AG10803 (cell line): ENCODE measurements around the gene ULK1.
A peak's percentile ranks its signal among the peaks of the same experiment; 100 is the strongest.

Source experiments
- DNase-seq: peaks from one replicate; pipeline ENCODE4 v3.0.0; 2010; ENCODE audit warnings: low read depth
- H3K4me3 ChIP-seq: 2 replicates; pipeline ENCODE4 v1.5.1; 2011; ENCODE audit warnings: mild to moderate bottlenecking, low read length, control low read depth
- TF ChIP-seq, protein P1 (sequence below): conservative IDR thresholded peaks from 2 replicates; pipeline ENCODE4 v1.5.1; 2011; ENCODE audit warnings: mild to moderate bottlenecking, low read length, control low read depth, inconsistent platforms

The ULK1 gene

DNA sequence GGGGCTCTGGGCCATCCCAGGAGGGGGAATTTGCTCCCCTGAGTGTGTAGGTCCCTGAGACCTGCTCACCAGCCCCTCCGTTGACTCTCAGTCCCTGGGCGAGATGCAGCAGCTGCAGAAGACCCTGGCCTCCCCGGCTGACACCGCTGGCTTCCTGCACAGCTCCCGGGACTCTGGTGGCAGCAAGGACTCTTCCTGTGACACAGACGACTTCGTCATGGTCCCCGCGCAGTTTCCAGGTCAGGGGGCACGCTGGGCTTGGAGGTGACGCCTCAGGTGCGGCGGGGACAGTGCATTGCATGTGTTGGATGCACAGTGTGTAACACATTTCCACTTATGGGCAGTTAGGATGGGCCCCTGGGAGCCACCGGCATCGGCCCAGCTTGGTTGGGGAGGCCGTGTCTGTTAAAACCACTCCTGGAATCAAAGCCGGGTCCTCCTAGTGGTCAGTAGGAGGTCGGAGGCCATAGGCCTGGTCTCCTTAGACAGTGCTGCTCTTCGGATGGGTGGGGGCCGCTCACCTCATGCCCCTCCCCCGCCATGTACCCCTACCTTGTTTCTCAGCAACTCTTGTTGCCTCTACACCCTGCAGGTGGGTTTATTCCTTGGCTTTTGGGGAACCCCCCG, 17.5 kb downstream of the ULK1 start:
- no peak for DNase-seq
- TF ChIP-seq, protein P1, sequence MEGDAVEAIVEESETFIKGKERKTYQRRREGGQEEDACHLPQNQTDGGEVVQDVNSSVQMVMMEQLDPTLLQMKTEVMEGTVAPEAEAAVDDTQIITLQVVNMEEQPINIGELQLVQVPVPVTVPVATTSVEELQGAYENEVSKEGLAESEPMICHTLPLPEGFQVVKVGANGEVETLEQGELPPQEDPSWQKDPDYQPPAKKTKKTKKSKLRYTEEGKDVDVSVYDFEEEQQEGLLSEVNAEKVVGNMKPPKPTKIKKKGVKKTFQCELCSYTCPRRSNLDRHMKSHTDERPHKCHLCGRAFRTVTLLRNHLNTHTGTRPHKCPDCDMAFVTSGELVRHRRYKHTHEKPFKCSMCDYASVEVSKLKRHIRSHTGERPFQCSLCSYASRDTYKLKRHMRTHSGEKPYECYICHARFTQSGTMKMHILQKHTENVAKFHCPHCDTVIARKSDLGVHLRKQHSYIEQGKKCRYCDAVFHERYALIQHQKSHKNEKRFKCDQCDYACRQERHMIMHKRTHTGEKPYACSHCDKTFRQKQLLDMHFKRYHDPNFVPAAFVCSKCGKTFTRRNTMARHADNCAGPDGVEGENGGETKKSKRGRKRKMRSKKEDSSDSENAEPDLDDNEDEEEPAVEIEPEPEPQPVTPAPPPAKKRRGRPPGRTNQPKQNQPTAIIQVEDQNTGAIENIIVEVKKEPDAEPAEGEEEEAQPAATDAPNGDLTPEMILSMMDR, result 0 out of 2 replicates have a peak, but pooled peaks have one; percentile 11
- H3K4me3 ChIP-seq, result no peak overlapping the region

DNA sequence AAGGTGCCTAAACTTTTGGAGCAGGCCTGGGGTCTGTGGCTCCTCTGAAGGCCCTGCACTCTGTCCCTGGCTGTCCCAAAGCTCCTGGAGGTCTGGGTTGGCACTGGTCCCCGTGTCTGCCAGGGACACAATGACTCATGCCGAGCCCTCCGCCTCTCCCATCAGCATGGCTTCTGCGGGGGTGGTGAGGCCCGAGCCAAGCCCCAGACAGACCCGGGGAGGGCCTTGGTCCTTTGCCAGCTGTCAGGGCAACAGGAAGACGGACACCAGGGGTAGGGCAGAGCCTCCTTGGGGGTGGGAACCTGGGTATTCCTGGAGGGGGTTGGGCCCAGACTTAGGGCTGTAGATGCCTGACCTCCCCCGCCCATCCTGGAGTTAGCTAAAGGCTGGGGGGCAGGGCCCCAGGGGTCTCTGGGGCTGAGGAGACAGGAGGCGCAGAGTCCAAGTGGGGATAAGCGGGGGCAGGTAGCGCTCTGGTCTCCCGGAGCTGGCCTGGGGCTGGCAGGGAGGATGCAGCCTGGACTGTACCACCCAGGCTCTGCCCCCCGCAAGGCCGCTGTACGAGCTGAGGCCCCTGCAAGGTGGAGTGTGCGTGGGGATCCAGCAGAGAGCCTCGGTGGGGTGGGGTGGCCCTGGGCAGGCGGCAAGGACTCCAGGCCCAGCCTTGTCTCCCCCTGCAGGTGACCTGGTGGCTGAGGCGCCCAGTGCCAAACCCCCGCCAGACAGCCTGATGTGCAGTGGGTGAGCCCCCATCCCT, 18.3 kb downstream of the ULK1 start:
- TF ChIP-seq, protein P1, result no peak
- peak; percentile 80 for DNase-seq
- no peak overlapping the region for H3K4me3 ChIP-seq

DNA sequence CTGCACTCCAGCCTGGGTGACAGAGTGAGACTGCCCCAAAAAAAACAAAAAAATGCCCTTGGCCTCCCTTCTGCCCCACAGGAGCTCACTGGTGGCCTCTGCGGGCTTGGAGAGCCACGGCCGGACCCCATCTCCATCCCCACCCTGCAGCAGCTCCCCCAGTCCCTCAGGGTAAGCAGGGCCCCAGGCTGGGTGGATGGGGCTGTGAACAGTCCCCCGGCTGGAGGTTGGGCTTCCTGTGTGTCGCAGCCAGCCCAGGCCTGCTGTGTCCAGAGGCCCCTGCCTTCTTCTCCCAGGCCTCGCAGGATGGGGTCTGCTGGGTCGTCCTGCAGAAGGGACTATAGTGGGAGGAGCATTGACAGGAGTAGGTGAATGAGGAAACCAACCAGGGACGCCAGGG, 19.2 kb downstream of the ULK1 start:
- DNase-seq, result no peak
- TF ChIP-seq, protein P1, result no peak
- no peak overlapping the region for H3K4me3 ChIP-seq

DNA sequence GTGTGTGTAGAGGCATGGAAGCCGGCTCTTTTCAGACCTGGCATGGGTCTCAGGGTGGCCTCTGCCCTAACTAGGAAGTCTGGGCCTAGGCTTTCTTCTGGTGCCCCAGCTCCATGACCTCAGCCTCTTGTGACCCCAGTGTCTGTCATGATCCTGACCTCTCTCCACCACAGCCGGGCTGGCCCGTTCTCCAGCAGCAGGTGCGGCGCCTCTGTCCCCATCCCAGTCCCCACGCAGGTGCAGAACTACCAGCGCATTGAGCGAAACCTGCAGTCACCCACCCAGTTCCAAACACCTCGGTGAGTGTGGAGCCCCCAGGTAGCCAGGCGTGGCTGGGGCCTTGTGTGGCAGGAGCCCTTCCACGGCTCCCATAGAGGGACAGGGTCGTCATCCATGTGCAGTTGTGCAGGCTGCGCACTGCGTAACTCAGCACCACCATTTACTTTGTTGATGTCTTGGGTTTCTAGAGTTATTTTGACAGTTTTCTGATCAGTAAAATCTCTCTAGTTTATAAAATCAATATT, 19.8 kb downstream of the ULK1 start:
- TF ChIP-seq, protein P1, result no peak
- DNase-seq, result no peak
- no peak overlapping the region for H3K4me3 ChIP-seq

DNA sequence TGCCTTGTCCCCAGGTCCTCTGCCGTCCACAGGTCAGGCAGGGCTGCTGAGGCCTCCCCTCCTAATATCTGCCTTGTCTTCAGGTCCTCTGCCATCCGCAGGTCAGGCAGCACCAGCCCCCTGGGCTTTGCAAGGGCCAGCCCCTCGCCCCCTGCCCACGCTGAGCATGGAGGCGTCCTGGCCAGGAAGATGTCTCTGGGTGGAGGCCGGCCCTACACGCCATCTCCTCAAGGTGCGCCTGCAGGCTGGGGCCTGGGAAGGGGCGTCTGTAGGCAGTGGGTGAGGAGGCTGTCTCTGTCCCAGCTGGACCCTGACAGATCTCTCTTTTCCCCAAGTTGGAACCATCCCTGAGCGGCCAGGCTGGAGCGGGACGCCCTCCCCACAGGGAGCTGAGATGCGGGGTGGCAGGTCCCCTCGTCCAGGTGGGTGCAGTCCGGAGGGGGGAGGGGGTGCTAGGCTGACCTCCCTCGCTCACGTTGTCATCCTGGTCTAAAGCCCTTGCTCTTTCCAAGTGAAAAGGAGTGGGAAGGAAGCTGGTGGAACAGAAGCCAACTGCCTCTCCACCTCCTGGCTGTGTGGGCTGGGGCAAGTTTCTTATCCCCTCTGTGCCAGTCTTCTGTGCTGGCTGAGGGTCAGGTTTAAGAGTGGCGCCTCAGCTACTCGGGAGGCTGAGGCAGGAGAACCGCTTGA, 20.7 kb downstream of the ULK1 start:
- H3K4me3 ChIP-seq, result no peak overlapping the region
- DNase-seq, result no peak

DNA sequence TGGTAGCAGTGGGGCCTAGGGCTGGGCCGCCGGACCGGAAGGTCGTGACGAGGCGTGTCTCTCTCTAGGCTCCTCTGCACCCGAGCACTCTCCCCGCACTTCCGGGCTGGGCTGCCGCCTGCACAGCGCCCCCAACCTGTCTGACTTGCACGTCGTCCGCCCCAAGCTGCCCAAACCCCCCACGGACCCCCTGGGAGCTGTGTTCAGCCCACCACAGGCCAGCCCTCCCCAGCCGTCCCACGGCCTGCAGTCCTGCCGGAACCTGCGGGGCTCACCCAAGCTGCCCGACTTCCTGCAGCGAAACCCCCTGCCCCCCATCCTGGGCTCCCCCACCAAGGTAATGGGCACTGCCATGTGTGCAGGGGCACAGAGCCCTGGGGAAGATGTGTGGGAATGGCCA, 21.4 kb downstream of the ULK1 start:
- DNase-seq, result no peak

More for the DNA sequence above, 20.7 kb downstream of the ULK1 start:
- TF ChIP-seq, protein P1, result no peak

More for the DNA sequence above, 21.4 kb downstream of the ULK1 start:
- TF ChIP-seq, protein P1, result no peak
- no peak overlapping the region for H3K4me3 ChIP-seq
